GM19467 (cell line): ENCODE results near the gene RP2.

Source experiments
- ATAC-seq: cut with Tn5 transposase; IDR thresholded peaks from one replicate; pipeline ENCODE4 v1.9.1; 2021; ENCODE audit warnings: mild to moderate bottlenecking, moderate library complexity; ENCODE audit not compliant: unreplicated experiment

RP2 gene

DNA sequence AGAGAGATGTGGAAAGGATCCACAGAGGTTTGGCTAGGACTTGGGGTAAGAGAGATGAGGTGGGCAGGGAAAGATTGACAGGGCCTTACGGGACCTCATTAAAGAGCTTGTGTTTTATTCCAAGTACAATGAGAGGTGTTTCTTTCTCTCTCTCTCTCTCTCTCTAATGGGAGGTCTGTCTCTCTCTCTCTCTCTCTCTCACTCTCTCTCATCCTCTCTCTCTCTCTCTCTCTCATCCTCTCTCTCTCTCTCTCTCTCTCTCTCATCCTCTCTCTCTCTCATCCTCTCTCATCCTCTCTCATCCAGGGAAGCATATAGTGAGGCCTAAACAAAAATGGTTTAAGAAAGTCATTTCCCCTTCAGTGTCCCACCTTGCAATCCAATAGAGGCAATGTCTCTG is 80.8 kb downstream of the RP2 start:
- ATAC-seq, result no peak

DNA sequence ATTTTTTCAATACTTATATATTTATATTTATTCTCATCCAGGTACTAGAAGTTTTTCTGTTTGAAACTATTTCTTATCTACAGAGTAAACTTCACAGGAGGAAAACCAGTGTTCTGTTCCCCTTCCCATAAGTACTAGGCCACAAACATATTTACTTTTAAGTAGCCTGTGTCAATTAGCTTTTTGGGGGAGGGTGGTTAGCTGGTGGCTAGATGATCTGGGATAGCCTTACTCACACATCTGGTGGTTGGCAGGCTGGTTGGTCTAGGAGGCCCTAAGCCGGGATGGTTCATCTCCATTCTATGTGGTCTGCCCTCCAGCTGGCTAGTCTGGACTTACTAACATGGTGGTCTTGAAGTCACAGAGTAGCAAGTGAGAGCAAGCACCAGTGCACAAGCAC is 81.6 kb downstream of the RP2 start:
- no peak for ATAC-seq

- no peak for ATAC-seq
Measured at GRCh38 chrX:46920235-46920634, 83.4 kb downstream of the RP2 start.

DNA sequence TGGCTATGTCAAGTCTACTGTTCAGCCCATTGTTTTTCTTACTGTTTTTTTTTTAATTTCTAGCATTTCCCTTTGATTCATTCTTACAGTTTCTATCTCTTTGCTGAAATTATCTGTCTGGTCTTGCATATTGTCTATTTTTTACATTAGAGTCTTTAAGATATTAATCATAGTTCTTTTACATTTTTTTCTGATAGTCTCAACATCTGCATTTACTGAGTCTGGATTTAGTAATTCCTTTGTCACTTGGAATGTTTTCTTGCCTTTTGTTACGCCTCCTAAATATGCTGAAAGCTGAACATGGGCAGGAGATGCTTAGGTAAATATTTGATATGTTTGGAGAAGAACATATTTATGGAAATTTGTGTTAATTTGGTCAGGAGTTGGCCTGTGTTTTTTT is 85.8 kb downstream of the RP2 start:
- no peak for ATAC-seq

- ATAC-seq, result no peak
Measured at GRCh38 chrX:46927718-46928117, 90.9 kb downstream of the RP2 start.

DNA sequence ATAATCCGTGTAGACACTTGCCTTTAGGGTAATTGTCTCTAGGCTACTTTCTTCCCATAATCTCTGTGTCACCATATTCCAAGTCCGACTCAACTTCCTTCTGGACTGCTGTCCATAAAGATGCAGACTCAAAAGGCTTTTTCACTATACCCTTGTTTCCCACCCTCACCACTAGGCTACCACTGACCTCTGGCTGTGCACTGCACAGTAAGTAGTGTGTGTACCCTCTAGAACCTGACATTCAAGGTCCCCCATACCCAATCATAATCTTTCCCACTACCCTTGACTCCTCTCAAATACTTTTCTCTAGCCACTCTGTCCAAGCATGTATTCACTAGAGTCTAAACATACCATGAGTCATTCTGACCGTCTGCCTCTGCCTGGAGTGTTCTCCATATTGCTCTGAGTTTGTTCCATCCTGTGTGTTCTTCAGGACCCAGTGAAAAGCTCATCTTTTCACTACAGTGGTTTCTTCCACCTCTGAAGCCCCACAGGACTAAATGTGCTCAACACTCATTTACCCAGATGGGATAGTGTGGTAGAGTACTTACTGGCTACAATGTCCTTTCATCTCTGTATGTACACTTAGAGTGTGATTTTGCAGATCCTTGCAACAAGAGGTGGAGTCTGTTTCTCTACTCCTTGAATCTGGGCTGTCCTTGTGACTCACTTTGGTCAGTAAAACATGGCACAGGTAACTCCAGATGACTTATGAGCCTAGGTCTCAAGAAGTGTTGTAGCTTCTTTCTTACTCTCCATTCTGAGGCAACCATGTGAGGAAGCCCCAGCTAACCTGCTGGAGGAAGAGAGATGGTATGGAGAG is 92.8 kb downstream of the RP2 start:
- ATAC-seq, result no peak
